ENCODE results near the gene DUSP19. TPM values are rescaled to one million over a fixed set of nuclear protein-coding genes. Genes with fewer than 3 reads are reported as not detected.

DUSP19 gene
- 3.4 and 3.8 TPM in 2 replicates for total RNA-seq

GRCh38 chr2:183078464-183079138 lies at the start of gene DUSP19:
Gene DUSP19 (plus strand): TSS chr2:183078747. CDS start chr2:183078934, 187 bp downstream.

GRCh38 chr2:183038341-183039300 lies 39.9 kb upstream of the DUSP19 start, which contains the start of gene NCKAP1:
Gene NCKAP1 (minus strand): TSS chr2:183038457. CDS start chr2:183038099, 358 bp downstream.

GRCh38 chr2:183124222-183124956 lies 45.8 kb downstream of the DUSP19 start, which contains the start of gene NUP35:
Gene NUP35 (plus strand): TSS chr2:183124443. CDS start chr2:183124458, 15 bp downstream.

Other genes with a start within 250 kb of the DUSP19 start
- 0.09 TPM in 1 of 2 replicates, not detected in the other for gene FRZB, start 212.1 kb upstream of the DUSP19 start, total RNA-seq
- 93.6 and 129 TPM in 2 replicates for gene NCKAP1, start 40.3 kb upstream of the DUSP19 start, total RNA-seq
- gene NUP35, start 45.7 kb downstream of the DUSP19 start, total RNA-seq: 5.7 TPM in 2 replicates